H1 (cell line): ENCODE measurements around the gene PKD2.
A peak's percentile ranks its signal among the peaks of the same experiment; 100 is the strongest.

Source experiments
- POLR2A ChIP-seq, 2 experiments: IDR thresholded peaks; 1 replicate in 1 of 2; 2 replicates in 1 of 2; pipeline ENCODE4 v1.6.1; 2011; ENCODE audit warnings: low read depth in 2 of 2, low read length in 2 of 2, mild to moderate bottlenecking in 2 of 2; ENCODE audit errors: control extremely low read depth in 1 of 2
- TF ChIP-seq, protein P1 (sequence below), 3 experiments: IDR thresholded peaks; 1 replicate in 2 of 3; 2 replicates in 1 of 3; pipeline versions ENCODE4 v1.5.1 to v1.6.1; 2011; ENCODE audit warnings: low read length in 3 of 3, mild to moderate bottlenecking in 3 of 3, inconsistent platforms in 2 of 3, low read depth in 1 of 3, moderate library complexity in 1 of 3; ENCODE audit not compliant: insufficient read depth in 1 of 3; ENCODE audit errors: control extremely low read depth in 1 of 3

DNA sequence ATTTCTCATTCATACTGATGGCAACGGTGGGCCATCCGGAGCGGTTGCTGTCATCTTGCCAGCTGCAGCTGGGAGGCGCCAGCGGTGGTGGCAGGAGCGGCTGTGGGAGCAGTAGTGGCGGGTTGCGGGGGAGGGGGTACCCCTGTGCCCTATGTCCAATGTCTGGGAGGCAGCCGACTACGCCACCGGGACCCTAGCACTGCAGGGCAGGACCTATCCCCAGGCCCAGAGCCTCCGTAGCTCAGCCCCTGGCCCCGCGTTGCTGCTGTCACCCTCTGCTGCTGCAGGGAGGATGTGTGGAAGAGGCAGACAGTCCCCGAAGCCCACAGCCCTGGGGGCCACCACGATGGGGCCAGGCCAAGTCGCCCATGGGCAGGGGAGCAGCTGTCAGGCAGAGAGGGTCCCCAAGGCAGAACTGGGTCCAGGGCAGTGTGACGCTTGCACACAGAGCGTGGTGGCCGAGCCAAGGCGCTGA is 41.9 kb upstream of the PKD2 start:
- no peak for TF ChIP-seq POLR2A (IDR thresholded peaks at IDR 0.05; ENCODE audit: control extremely low read depth in 1 of 2, low read depth in 2 of 2, low read length in 2 of 2)
- TF ChIP-seq, protein P1, sequence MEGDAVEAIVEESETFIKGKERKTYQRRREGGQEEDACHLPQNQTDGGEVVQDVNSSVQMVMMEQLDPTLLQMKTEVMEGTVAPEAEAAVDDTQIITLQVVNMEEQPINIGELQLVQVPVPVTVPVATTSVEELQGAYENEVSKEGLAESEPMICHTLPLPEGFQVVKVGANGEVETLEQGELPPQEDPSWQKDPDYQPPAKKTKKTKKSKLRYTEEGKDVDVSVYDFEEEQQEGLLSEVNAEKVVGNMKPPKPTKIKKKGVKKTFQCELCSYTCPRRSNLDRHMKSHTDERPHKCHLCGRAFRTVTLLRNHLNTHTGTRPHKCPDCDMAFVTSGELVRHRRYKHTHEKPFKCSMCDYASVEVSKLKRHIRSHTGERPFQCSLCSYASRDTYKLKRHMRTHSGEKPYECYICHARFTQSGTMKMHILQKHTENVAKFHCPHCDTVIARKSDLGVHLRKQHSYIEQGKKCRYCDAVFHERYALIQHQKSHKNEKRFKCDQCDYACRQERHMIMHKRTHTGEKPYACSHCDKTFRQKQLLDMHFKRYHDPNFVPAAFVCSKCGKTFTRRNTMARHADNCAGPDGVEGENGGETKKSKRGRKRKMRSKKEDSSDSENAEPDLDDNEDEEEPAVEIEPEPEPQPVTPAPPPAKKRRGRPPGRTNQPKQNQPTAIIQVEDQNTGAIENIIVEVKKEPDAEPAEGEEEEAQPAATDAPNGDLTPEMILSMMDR (IDR thresholded peaks at IDR 0.05; ENCODE audit: control extremely low read depth in 1 of 3, insufficient read depth in 1 of 3, low read depth in 1 of 3, low read length in 3 of 3): peak; percentile 63 to 74 (median 70)
